Posterior vena cava (tissue), 2 donors: ENCODE data around the gene CCDC85B. TPM values are rescaled to one million over a fixed set of nuclear protein-coding genes. Genes with fewer than 3 reads are reported as not detected.

Source experiments
- DNase-seq: peaks from one replicate; pipeline ENCODE4 v3.0.0-alpha.2; 2020; ENCODE audit warnings: low spot score
- intact Hi-C, 2 donors: fragments of 100-400 bp; cut with DNase I; formaldehyde crosslinking; loops; one replicate each; pipeline versions ENCODE4 v1.14.1 to v1.14.2; 2022 to 2023
- total RNA-seq, 2 donors: library from RNA; stranded (reverse); fragmentation: NEBNext Ultra II Directional; extraction: Animal tissue kit (Norgen Biotek cat#: 25700); gene quantifications; one replicate each; pipeline ENCODE4 v1.2.1, GENCODE V29; 2021
- donor health status: DM: yes; HTN: yes; CAD: no.
- donor health status: DM: yes; HTN: yes; CAD: no.

The CCDC85B gene
- total RNA-seq, 2 donors from 2014 or later = 31.8 to 36.7 TPM

GRCh38 chr11:65919141-65919572 lies 28.7 kb downstream of the CCDC85B start, which contains the start of gene DRAP1:
DRAP1 (plus strand) TSS chr11:65919426; CDS start chr11:65919502, 76 bp downstream.
- DNase-seq = peak; percentile 100
- intact Hi-C loops = no loop called here

- intact Hi-C loops = loop anchor here in 1 of 2 donors (5.0 kb wide), 2 partner anchors 43 to 58 kb away; partner anchors contain the start of gene SART1
- DNase-seq = no peak
Observed at GRCh38 chr11:65919573-65920371, 29.3 kb downstream of the CCDC85B start.

- intact Hi-C loops = loop anchor here in 1 of 2 donors (5.0 kb wide), 2 partner anchors 42 to 57 kb away; partner anchors contain the start of gene SART1
- DNase-seq = peak; percentile 77
Observed at GRCh38 chr11:65920372-65920802, 29.9 kb downstream of the CCDC85B start.

- DNase-seq = no peak
- intact Hi-C loops = loop anchor here in 1 of 2 donors (5.0 kb wide), 2 partner anchors 41 to 56 kb away; partner anchors contain the start of gene SART1
Observed at GRCh38 chr11:65921033-65921555, 30.6 kb downstream of the CCDC85B start.

GRCh38 chr11:65921876-65922275 lies 31.4 kb downstream of the CCDC85B start:
- intact Hi-C loops = loop anchor here in 1 of 2 donors (5.0 kb wide), 2 partner anchors 40 to 55 kb away; partner anchors contain the start of gene SART1
- DNase-seq = no peak

GRCh38 chr11:65922565-65922964 lies 32.1 kb downstream of the CCDC85B start:
- intact Hi-C loops = loop anchor here in 1 of 2 donors (5.0 kb wide), 2 partner anchors 40 to 55 kb away; partner anchors contain the start of gene SART1
- DNase-seq = no peak

- no peak for DNase-seq
- intact Hi-C loops = no loop called here
Observed at GRCh38 chr11:65925397-65925796, 34.9 kb downstream of the CCDC85B start.

- intact Hi-C loops = no loop called here
- DNase-seq = peak; percentile 81
Observed at GRCh38 chr11:65927904-65928397, 37.5 kb downstream of the CCDC85B start.

GRCh38 chr11:65928667-65929066 lies 38.2 kb downstream of the CCDC85B start:
- intact Hi-C loops = no loop called here
- no peak for DNase-seq

- intact Hi-C loops = no loop called here
- no peak for DNase-seq
Observed at GRCh38 chr11:65931773-65932557, 41.5 kb downstream of the CCDC85B start.

GRCh38 chr11:65932558-65932919 lies 42.1 kb downstream of the CCDC85B start:
- intact Hi-C loops = no loop called here
- DNase-seq = no peak

GRCh38 chr11:65934014-65934413 lies 43.5 kb downstream of the CCDC85B start:
- intact Hi-C loops = no loop called here
- DNase-seq = no peak

GRCh38 chr11:65937766-65938165 lies 47.3 kb downstream of the CCDC85B start:
- intact Hi-C loops = no loop called here
- no peak for DNase-seq

Other genes starting within 250 kb of the CCDC85B start
- 10 to 100 TPM; 57.6 to 80.8 TPM for gene RELA, start 227.8 kb upstream of the CCDC85B start, total RNA-seq
- 10 to 100 TPM; 62.3 to 65.0 TPM for gene KAT5, start 178.4 kb upstream of the CCDC85B start, total RNA-seq
- gene RNASEH2C, start 169.9 kb upstream of the CCDC85B start, total RNA-seq = 10 to 100 TPM; 43.7 to 45.0 TPM
- gene AP5B1, start 109.7 kb upstream of the CCDC85B start, total RNA-seq = 10 to 100 TPM; 10.7 to 15.3 TPM
- gene OVOL1, start 103.6 kb upstream of the CCDC85B start, total RNA-seq = not detected
- under 1 TPM; 0.52 to 0.65 TPM for gene SNX32, start 56.7 kb upstream of the CCDC85B start, total RNA-seq
- gene CFL1, start 32.5 kb upstream of the CCDC85B start, total RNA-seq = 100 to 1,000 TPM; 697 to 707 TPM
- gene MUS81, start 30.2 kb upstream of the CCDC85B start, total RNA-seq = 10 to 100 TPM; 41.8 to 48.2 TPM
- gene EFEMP2, start 17.9 kb upstream of the CCDC85B start, total RNA-seq = 100 to 1,000 TPM; 111 to 131 TPM
- 1 to 10 TPM; 1.4 to 1.8 TPM for gene CTSW, start 10.8 kb upstream of the CCDC85B start, total RNA-seq
- 10 to 100 TPM; 39.7 to 40.8 TPM for gene FIBP, start 2.2 kb upstream of the CCDC85B start, total RNA-seq
- 10 to 100 TPM in 1 of 2 donors, 1 to 10 TPM in 1; 7.4 to 38.7 TPM for gene FOSL1, start 9.7 kb downstream of the CCDC85B start, total RNA-seq
- gene C11orf68, start 28.4 kb downstream of the CCDC85B start, total RNA-seq = 10 to 100 TPM; 35.7 to 36.0 TPM
- 10 to 100 TPM; 76.0 to 92.2 TPM for gene DRAP1, start 28.8 kb downstream of the CCDC85B start, total RNA-seq
- gene TSGA10IP, start 54.8 kb downstream of the CCDC85B start, total RNA-seq = not detected
- gene SART1, start 71.1 kb downstream of the CCDC85B start, total RNA-seq = 10 to 100 TPM; 41.1 to 46.2 TPM
- gene EIF1AD, start 111.5 kb downstream of the CCDC85B start, total RNA-seq = 10 to 100 TPM; 24.8 to 24.9 TPM
- 100 to 1,000 TPM; 115 to 119 TPM for gene BANF1, start 111.8 kb downstream of the CCDC85B start, total RNA-seq
- gene CST6, start 121.3 kb downstream of the CCDC85B start, total RNA-seq = under 1 TPM in 1 of 2 donors, not detected in 1; 0.56 TPM
- 1 to 10 TPM in 1 of 2 donors, under 1 TPM in 1; 0.24 to 1.1 TPM for gene CATSPER1, start 135.8 kb downstream of the CCDC85B start, total RNA-seq
- gene GAL3ST3, start 158.5 kb downstream of the CCDC85B start, total RNA-seq = 1 to 10 TPM in 1 of 2 donors, under 1 TPM in 1; 0.74 to 1.2 TPM
- 100 to 1,000 TPM; 117 to 140 TPM for gene SF3B2, start 161.7 kb downstream of the CCDC85B start, total RNA-seq
- 10 to 100 TPM; 65.1 to 84.1 TPM for gene PACS1, start 179.6 kb downstream of the CCDC85B start, total RNA-seq